Suprapubic skin (tissue), 4 donors: ENCODE measurements around the gene NPY. TPM values are rescaled to one million over a fixed set of nuclear protein-coding genes. Genes with fewer than 3 reads are reported as not detected.

Experiments used
- DNase-seq, 2 donors: peaks; one replicate each; pipeline ENCODE4 v3.0.0-alpha.2; 2019; ENCODE audit warnings: low spot score in 2 of 2
- H3K27ac ChIP-seq: fragments of 200-600 bp; sonication (generic); one replicate; pipeline ENCODE4 v1.5.1; 2019
- H3K27me3 ChIP-seq: fragments of 200-600 bp; sonication (generic); one replicate; pipeline ENCODE4 v1.5.1; 2019
- H3K36me3 ChIP-seq: fragments of 200-600 bp; sonication (generic); one replicate; pipeline ENCODE4 v1.5.1; 2019
- H3K4me1 ChIP-seq: fragments of 200-600 bp; sonication (generic); one replicate; pipeline ENCODE4 v1.5.1; 2019
- H3K4me3 ChIP-seq: fragments of 200-600 bp; sonication (generic); one replicate; pipeline ENCODE4 v1.5.1; 2019; ENCODE audit warnings: mild to moderate bottlenecking
- H3K9me3 ChIP-seq: fragments of 200-600 bp; sonication (generic); one replicate; pipeline ENCODE4 v1.5.1; 2019
- CTCF ChIP-seq, 2 donors: fragments of 200-600 bp in 1 of 2; fragments of 450-650 bp in 1 of 2; sonication (generic) in 1 of 2; IDR thresholded peaks; one replicate each; pipeline ENCODE4 v1.5.1; 2016 to 2019; ENCODE audit warnings: antibody characterized with exemption in 2 of 2, mild to moderate bottlenecking in 1 of 2, moderate library complexity in 1 of 2
- EP300 ChIP-seq: sonication (generic); formaldehyde crosslinking; IDR thresholded peaks from one replicate; pipeline ENCODE4 v1.6.1; 2017; ENCODE audit warnings: antibody characterized with exemption
- POLR2A ChIP-seq, 2 donors: fragments of 450-650 bp; IDR thresholded peaks; one replicate each; pipeline ENCODE4 v1.6.1; 2017; ENCODE audit warnings: antibody characterized with exemption in 2 of 2, mild to moderate bottlenecking in 2 of 2, moderate library complexity in 2 of 2
- POLR2AphosphoS5 ChIP-seq, 3 donors: sonication (generic); formaldehyde crosslinking; IDR thresholded peaks; one replicate each; pipeline ENCODE4 v1.6.1; 2017; ENCODE audit warnings: antibody characterized with exemption in 3 of 3
- WGBS: methylation state at CpG from one replicate; pipeline ENCODE4 v1.1.5; 2018; 5-methylcytosine and 5-hydroxymethylcytosine counted together
- total RNA-seq, 4 donors: library from RNA; depleted of rRNA; stranded (reverse); fragments of >200 nt; gene quantifications; one replicate each; pipeline ENCODE4 v1.1.0, GENCODE V29; 2016

Gene NPY
- total RNA-seq, result not detected

GRCh38 chr7:24283897-24284698, at the start of gene NPY:
Gene NPY (plus strand): TSS chr7:24284190. CDS start chr7:24285241, 1,051 bp downstream.
- H3K36me3 ChIP-seq, result no peaks in the 10 kb centered on the region
- peak within 1 kb of the TSS; percentile 20 for H3K4me3 ChIP-seq
- WGBS, result 0% methylated on average over 14 of the region's 73 CpGs
- no peak for DNase-seq
- H3K4me1 ChIP-seq, result peaks cover 18% of the 10 kb centered on the region
- no peak within 1 kb of the TSS for H3K27ac ChIP-seq
- TF ChIP-seq CTCF (IDR thresholded peaks at IDR 0.05) (no peak), POLR2A (IDR thresholded peaks at IDR 0.05) (no peak), POLR2AphosphoS5 (IDR thresholded peaks at IDR 0.05) (no peak), EP300 (no peak)
- H3K9me3 ChIP-seq, result no peaks in the 10 kb centered on the region
- H3K27me3 ChIP-seq, result peaks cover 52% of the 10 kb centered on the region

GRCh38 chr7:24239260-24239659, 44.7 kb upstream of the NPY start:
- no peak for TF ChIP-seq CTCF (IDR thresholded peaks at IDR 0.05)
- no peak for TF ChIP-seq POLR2A (IDR thresholded peaks at IDR 0.05)
- TF ChIP-seq EP300, result no peak
- no peak for TF ChIP-seq POLR2AphosphoS5 (IDR thresholded peaks at IDR 0.05)
- Histone ChIP-seq H3K27ac (no peak overlapping the region), H3K27me3 (no peaks in the 10 kb centered on the region), H3K9me3 (no peaks in the 10 kb centered on the region), H3K4me1 (no peaks in the 10 kb centered on the region), H3K36me3 (no peaks in the 10 kb centered on the region), H3K4me3 (no peak overlapping the region)
- no peak for DNase-seq

GRCh38 chr7:24241206-24241605, 42.8 kb upstream of the NPY start:
- no peak for DNase-seq
- H3K27me3 ChIP-seq, result no peaks in the 10 kb centered on the region
- H3K4me1 ChIP-seq, result no peaks in the 10 kb centered on the region
- WGBS, result 89% methylated on average over 5 of the region's 5 CpGs
- H3K4me3 ChIP-seq, result no peak overlapping the region
- H3K9me3 ChIP-seq, result no peaks in the 10 kb centered on the region
- no peaks in the 10 kb centered on the region for H3K36me3 ChIP-seq
- no peak overlapping the region for H3K27ac ChIP-seq
- TF ChIP-seq POLR2A (IDR thresholded peaks at IDR 0.05) (no peak), POLR2AphosphoS5 (IDR thresholded peaks at IDR 0.05) (no peak)

- Histone ChIP-seq H3K4me3 (no peak overlapping the region), H3K27me3 (no peaks in the 10 kb centered on the region), H3K4me1 (no peaks in the 10 kb centered on the region), H3K9me3 (no peaks in the 10 kb centered on the region), H3K36me3 (no peaks in the 10 kb centered on the region), H3K27ac (no peak overlapping the region)
- TF ChIP-seq EP300 (no peak), CTCF (IDR thresholded peaks at IDR 0.05) (no peak), POLR2AphosphoS5 (IDR thresholded peaks at IDR 0.05) (no peak), POLR2A (IDR thresholded peaks at IDR 0.05) (no peak)
- WGBS, result 61% methylated on average over 2 of the region's 2 CpGs
- no peak for DNase-seq
Observed at GRCh38 chr7:24244554-24244953, 39.4 kb upstream of the NPY start.

- Histone ChIP-seq H3K36me3 (no peaks in the 10 kb centered on the region), H3K4me3 (no peak overlapping the region), H3K27me3 (no peaks in the 10 kb centered on the region), H3K9me3 (no peaks in the 10 kb centered on the region), H3K27ac (no peak overlapping the region), H3K4me1 (no peaks in the 10 kb centered on the region)
- TF ChIP-seq EP300, result no peak
- no peak for DNase-seq
Observed at GRCh38 chr7:24245362-24245761, 38.6 kb upstream of the NPY start.

- TF ChIP-seq POLR2A (IDR thresholded peaks at IDR 0.05) (no peak), CTCF (IDR thresholded peaks at IDR 0.05) (no peak), POLR2AphosphoS5 (IDR thresholded peaks at IDR 0.05) (no peak), EP300 (no peak)
- Histone ChIP-seq H3K4me3 (no peak overlapping the region), H3K27me3 (no peaks in the 10 kb centered on the region), H3K9me3 (no peaks in the 10 kb centered on the region), H3K4me1 (no peaks in the 10 kb centered on the region), H3K27ac (no peak overlapping the region), H3K36me3 (no peaks in the 10 kb centered on the region)
- DNase-seq, result no peak
- 94% methylated on average over 7 of the region's 7 CpGs for WGBS
Observed at GRCh38 chr7:24249266-24249665, 34.7 kb upstream of the NPY start.
